HG03378 (cell line): ENCODE measurements around the gene CADM1.

Experiments
- ATAC-seq: cut with Tn5 transposase; IDR thresholded peaks from one replicate; pipeline ENCODE4 v1.9.1; 2021; ENCODE audit warnings: mild to moderate bottlenecking, moderate library complexity; ENCODE audit not compliant: unreplicated experiment

Gene CADM1

DNA sequence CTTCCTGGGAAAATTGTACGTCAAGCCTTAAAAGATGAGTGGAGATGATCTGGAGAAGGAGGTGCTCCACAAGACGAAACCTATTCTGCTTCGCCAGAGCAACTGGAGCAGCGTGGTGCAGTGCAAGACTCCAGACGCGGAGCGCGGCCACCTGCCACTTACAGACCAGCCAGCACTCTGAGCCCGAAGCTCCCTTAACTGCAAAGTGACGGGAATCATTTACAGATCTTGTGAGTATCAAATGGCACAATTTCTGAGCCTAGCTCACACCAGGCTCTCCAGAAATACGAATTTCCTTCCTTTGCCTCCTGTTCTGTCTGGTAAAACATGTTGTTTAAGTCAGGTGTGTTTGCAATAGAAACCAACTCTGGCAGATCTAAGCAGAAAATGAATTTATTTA lies 369.3 kb downstream of the CADM1 start:
- ATAC-seq = no peak

DNA sequence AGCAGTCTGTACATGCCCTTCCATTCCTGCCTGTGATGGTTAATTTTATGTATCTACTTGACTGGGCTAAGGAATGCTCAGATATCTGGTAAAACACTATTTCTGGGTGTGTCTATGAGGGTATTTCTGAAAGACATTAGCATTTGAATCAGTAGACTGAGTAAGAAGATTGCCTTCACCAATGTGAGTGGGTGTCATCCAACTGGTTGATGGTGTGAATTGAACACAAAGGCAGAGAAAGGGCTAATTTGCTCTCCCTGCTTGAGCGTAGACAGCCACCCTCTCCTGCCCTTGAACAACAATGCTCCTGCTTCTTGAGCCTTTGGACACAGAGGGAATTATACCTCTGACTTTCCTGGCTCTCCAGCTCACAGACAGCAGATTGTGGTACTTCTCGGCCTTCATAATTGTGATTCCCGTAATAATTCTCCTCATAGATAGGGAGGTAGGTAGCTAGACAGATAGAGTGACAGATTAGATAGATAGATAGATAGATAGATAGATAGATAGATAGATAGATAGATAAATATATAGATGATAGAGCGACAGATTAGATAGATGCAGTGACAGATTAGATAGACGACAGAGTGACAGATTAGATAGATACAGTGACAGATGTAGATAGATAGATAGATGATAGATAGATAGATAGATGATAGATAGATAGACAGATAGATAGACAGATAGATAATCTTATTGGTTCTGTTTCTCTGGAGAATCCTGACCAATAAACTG lies 370.6 kb downstream of the CADM1 start:
- ATAC-seq = no peak

DNA sequence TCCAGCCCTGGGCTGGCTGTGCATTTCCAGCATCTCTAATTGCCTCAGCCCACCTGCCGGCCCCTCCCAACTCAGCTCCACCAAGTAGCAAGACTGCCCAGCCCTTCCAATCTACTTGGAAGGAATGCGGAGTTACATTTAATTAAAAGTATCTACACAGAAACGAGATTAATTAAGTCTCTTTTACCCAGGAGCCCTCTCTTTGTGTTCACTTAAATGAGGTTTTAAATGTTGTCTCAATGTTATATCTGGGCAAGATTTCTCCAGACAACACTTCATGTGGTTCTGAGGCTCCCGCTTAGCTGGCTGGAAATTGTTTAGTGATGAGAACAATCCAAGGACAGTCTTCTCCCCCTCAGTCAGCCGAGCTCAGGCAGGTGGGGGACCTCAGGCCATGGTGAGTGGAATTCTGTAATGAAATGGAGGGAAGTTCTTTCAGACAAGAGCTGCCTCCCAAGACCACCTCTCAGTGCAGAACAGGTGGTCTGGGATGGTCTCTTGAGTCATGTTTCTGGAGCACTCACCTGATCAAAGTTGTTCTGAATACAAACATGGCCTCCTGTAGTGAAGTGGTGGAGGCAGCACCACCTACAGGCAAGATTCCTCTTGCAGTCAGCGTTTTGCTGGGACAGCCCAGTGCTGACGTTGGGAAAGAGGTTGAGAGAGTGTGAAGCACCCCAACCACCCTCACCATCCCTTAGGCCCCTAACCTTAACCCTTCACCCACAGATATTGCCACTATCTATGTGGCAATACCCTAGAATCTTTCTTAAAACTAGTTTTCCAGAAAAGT lies 371.6 kb downstream of the CADM1 start:
- ATAC-seq = no peak

DNA sequence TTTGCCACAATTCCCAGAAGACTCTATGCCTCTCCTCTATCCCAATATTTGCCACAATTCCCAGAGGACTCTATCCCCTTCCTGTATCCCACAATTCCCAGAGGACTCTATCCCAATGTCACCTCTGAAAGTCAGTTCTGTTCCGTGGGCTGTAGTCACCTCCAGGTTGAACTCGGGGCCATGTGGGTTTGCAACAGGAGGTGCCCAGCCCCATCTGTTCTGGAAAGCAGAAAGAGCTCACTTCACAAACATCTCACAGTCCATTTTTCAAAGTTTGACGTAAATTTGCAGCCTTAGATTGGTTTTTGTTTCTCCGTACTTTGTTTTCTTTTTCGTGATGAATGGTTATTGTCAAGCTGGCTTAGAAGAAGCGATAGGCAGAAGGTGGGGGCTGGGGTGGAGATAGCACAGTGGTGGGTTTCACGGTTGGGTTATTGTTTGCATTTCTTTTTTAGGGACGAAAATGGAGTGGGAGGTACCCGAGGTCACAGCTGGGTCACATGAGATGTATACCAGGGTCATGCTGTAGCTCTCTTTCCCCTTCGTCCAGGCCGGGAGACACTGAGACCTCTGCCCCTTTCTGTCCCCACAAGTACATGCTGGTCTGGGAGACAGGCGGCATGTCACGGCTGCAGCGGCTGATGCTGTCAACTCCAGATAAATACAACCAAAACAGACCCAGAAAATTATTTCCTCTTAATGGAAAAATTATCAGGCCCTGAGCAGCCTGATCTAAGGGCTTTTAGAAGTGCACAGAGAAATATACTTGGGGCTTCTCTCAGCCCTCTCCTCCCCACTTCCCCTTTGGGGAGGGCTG lies 374.5 kb downstream of the CADM1 start:
- ATAC-seq = no peak

DNA sequence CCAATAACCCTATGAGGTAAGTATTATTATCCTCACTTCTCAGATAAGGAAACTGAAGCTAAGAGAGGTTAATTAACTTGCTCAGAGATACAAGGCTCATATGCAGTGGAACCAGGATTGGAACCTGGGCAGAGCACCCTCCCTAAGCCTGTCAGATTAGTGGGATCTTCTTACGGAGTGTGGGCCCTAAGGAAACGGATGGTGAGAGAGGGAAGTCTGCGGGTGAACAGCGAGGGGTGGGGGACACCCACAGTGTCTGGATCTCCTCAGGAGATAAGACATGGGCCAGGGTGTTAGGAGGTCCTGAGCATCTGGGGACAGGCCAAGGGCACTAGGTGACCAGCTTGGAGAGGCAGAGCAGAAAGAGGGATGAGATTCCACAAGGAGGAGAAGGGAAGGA lies 376.0 kb downstream of the CADM1 start:
- ATAC-seq = no peak

DNA sequence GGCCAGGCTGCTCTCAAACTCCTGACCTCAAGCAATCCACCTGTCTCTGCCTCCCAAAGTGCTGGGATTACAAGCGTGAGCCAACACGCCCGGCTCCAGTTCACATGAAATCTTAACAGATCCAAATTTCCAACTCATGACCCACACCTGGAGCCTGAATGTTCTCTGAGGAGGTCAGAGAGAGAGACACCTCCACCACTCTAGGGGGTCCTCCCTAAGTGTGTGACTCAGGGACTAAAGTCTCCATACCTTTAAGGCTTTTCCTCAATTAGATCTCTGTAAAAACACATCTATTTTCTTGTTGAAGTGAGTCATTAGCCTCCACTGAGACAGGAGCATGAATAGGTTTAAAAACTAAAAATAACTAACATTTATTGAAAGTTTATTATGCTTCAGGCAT lies 376.4 kb downstream of the CADM1 start:
- no peak for ATAC-seq

DNA sequence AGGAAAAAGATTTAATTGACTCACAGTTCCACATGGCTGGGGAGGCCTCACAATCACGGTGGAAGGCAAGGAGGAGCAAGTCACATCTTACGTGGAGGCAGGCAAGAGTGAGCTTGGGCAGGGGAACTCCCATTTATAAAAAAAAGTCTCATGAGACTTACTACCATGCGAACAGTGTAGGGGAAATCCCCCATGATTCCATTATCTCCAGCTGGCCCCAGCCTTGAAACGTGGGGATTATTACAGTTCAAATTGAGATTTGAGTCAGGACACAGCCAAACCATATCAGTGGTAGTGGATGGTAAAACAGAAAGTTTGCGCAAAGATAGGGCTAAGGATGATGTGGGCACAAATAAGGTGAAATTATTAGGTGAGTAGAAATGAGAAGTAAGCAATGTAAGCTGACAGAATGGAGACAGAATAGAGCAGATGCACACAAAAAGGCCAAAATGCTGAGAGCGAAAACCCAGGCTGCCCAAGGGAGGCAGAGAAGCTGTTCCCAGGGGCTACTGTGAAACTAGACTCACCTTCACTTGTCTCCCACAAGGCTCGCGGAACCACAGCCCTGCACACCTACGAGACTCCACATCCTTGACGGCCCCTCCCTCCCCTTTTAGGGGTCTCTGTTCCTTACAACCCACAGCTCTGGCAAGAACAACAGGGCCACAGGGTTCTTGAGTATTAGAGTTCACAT lies 377.6 kb downstream of the CADM1 start:
- peak; percentile 90 for ATAC-seq

DNA sequence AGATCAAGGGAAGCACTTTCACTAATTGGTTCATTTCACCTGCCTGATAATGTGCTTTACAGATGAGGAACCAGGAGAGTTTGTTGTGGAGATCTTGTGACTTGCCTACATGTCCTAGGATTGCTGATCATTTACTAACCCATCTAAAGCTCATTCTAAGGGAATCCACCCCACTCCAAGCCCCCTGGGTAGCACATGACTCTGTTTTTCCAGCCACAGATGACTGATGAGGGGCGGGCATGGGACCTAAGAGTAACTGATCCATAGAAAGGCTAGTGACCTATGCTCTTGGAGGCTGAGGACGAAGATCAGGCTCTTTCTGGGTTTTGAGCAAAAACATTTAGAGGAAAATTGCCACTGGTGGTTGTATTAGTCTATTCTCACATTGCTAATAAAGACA lies 378.1 kb downstream of the CADM1 start:
- ATAC-seq = peak; percentile 20

DNA sequence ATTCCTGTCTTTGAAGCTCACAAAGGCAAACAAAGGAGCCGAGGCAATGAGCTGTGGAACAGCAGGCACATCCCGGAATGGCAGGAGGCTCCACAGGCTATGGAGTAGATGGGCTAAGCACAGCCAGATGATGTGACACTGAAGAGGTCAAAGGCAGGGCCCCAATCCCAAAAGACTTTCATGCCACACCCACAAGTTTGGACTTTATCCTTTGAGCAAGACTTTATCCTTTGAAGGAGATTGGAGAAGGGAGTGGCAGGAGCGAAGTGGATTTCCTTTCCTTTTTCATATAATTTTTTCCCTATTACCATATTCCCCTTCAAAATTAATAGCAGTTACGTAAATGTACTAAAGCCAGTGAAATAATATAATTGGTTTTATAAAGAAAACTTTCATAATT lies 379.4 kb downstream of the CADM1 start:
- no peak for ATAC-seq

DNA sequence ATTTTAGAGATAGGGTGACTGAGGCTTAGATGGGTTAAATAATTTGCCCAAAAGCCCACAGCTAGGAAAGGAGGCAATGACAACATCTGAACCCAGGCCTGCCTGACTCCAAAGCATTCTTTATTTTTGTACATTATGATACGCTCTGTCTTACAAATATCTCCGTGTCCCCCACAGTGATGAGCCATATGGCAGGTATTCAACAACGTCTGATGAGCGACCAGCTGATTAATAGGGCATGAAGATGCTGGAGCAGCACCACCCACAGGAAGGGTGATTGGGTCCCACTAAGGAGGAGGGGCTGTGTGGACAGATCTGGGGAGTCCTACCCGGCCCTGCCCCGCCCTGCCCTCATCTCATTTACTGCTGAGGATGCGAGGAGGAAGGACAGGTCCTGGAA lies 380.6 kb downstream of the CADM1 start:
- ATAC-seq = no peak

DNA sequence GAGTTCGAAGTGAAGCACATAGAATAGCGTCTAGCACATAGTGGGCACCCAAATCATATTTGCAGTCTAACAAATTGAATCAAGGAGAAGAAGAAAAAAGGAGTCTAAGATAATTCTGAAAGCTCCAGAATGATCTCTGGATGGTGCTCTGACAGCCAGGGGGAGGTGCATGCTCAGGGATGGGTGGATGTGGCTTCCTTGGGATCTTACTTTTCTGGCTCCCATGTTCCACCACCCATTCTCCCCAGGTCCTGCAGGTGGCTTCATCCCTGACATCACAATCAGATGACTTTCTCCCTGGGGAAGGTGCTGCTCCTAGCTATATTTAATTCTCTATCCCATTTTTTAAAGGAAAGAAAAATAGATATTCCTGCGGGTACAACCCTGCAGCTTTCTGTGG lies 381.9 kb downstream of the CADM1 start:
- no peak for ATAC-seq
